ENCODE data around the gene MAT2A.

MAT2A gene

GRCh38 chr2:85534881-85535280 lies 4.1 kb upstream of the MAT2A start:
- no peak for DNase-seq (ENCODE audit: low spot score)
- TF ChIP-seq CTCF (IDR thresholded peaks at IDR 0.05; ENCODE audit: extremely low read depth, missing control alignments): no peak

- TF ChIP-seq CTCF (IDR thresholded peaks at IDR 0.05; ENCODE audit: extremely low read depth, missing control alignments): no peak
- DNase-seq (ENCODE audit: low spot score): no peak
Measured at GRCh38 chr2:85536479-85536878, 2.5 kb upstream of the MAT2A start.

- TF ChIP-seq CTCF (IDR thresholded peaks at IDR 0.05; ENCODE audit: extremely low read depth, missing control alignments): no peak
- DNase-seq (ENCODE audit: low spot score): peak; percentile 40
Measured at GRCh38 chr2:85537600-85538506, 1.1 kb upstream of the MAT2A start.

- DNase-seq (ENCODE audit: low spot score): peak; percentile 75
Measured at GRCh38 chr2:85539361-85540132, 579 bp downstream of the MAT2A start.

GRCh38 chr2:85540133-85540648 lies 1.2 kb downstream of the MAT2A start:
- TF ChIP-seq CTCF (IDR thresholded peaks at IDR 0.05; ENCODE audit: extremely low read depth, missing control alignments): no peak
- DNase-seq (ENCODE audit: low spot score): no peak

More at GRCh38 chr2:85539361-85540132, 579 bp downstream of the MAT2A start:
- TF ChIP-seq CTCF (IDR thresholded peaks at IDR 0.05; ENCODE audit: extremely low read depth, missing control alignments): no peak

- TF ChIP-seq CTCF (IDR thresholded peaks at IDR 0.05; ENCODE audit: extremely low read depth, missing control alignments): no peak
- DNase-seq (ENCODE audit: low spot score): no peak
Measured at GRCh38 chr2:85541262-85541661, 2.3 kb downstream of the MAT2A start.
